AG04450 (cell line): ENCODE results near the gene CPPED1. TPM values are rescaled to one million over a fixed set of nuclear protein-coding genes. Genes with fewer than 3 reads are reported as not detected.

Experiments used
- CTCF ChIA-PET: fragments of 300-600, 350-600 bp; formaldehyde crosslinking; extraction: SDS; loops from one replicate; lab custom pipeline; 2022; ENCODE audit warnings: antibody characterized with exemption, inconsistent platforms; lab: Charles Lee
- POLR2A ChIA-PET: fragments of 350-600 bp; formaldehyde crosslinking; extraction: SDS; loops from one replicate; lab custom pipeline; 2021; ENCODE audit warnings: antibody characterized with exemption, inconsistent platforms; lab: Yijun Ruan, JAX
- DNase-seq: peaks from one replicate; pipeline ENCODE4 v3.0.0-alpha.2; 2011; ENCODE audit warnings: low read depth, low spot score
- H3K27ac ChIP-seq: one replicate; pipeline ENCODE4 v1.5.1; 2012; ENCODE audit warnings: low read depth, low read length, control low read depth
- H3K27me3 ChIP-seq: one replicate; pipeline ENCODE4 v1.6.0; 2012; ENCODE audit warnings: low read length; ENCODE audit not compliant: control insufficient read depth, insufficient read depth
- H3K4me3 ChIP-seq: 2 replicates; pipeline ENCODE4 v1.5.1; 2011; ENCODE audit warnings: mild to moderate bottlenecking, low read depth, low read length, control low read depth
- H3K9me3 ChIP-seq: 2 replicates; pipeline ENCODE4 v1.5.1; 2012; ENCODE audit warnings: low read length; ENCODE audit not compliant: control insufficient read depth, insufficient read depth
- CTCF ChIP-seq: IDR thresholded peaks from 2 replicates; pipeline ENCODE4 v1.5.1; 2011; ENCODE audit warnings: low read depth, low read length, control low read depth, inconsistent platforms
- polyA plus RNA-seq: library from polyadenylated mRNA; depleted of rRNA; stranded (reverse); fragments of >200 nt; gene quantifications from 2 replicates; pipeline ENCODE4 v1.2.3, GENCODE V29; 2011

CPPED1 gene
- polyA plus RNA-seq, 1 experiment: 7.7 TPM

GRCh38 chr16:12639044-12639443 lies 164.6 kb downstream of the CPPED1 start:
- no peak for DNase-seq
- Histone ChIP-seq H3K27me3 (no peaks in the 10 kb centered on the region), H3K9me3 (peaks cover 20% of the 10 kb centered on the region), H3K27ac (no peak overlapping the region), H3K4me3 (no peak overlapping the region)
- TF ChIP-seq CTCF: no peak
- ChIA-PET CTCF (no interaction called here), POLR2A (no interaction called here)

GRCh38 chr16:12637002-12637401 lies 166.7 kb downstream of the CPPED1 start:
- no peak overlapping the region for H3K27ac ChIP-seq
- H3K4me3 ChIP-seq: no peak overlapping the region
- POLR2A ChIA-PET: no interaction called here
- TF ChIP-seq CTCF: no peak
- peaks cover 14% of the 10 kb centered on the region for H3K9me3 ChIP-seq
- CTCF ChIA-PET: no interaction called here
- no peaks in the 10 kb centered on the region for H3K27me3 ChIP-seq
- no peak for DNase-seq

- Histone ChIP-seq H3K27me3 (no peaks in the 10 kb centered on the region), H3K4me3 (no peak overlapping the region), H3K9me3 (peaks cover 32% of the 10 kb centered on the region), H3K27ac (no peak overlapping the region)
- POLR2A ChIA-PET: no interaction called here
- no peak for TF ChIP-seq CTCF
- CTCF ChIA-PET: no interaction called here
- DNase-seq: no peak
Measured at GRCh38 chr16:12629271-12629670, 174.4 kb downstream of the CPPED1 start.

- POLR2A ChIA-PET: no interaction called here
- no peak for TF ChIP-seq CTCF
- Histone ChIP-seq H3K27me3 (no peaks in the 10 kb centered on the region), H3K27ac (no peak overlapping the region), H3K4me3 (no peak overlapping the region), H3K9me3 (peaks cover 30% of the 10 kb centered on the region)
- no peak for DNase-seq
- CTCF ChIA-PET: no interaction called here
Measured at GRCh38 chr16:12628536-12628935, 175.2 kb downstream of the CPPED1 start.

- POLR2A ChIA-PET: no interaction called here
- no peak for TF ChIP-seq CTCF
- no peak overlapping the region for H3K4me3 ChIP-seq
- no peak for DNase-seq
- H3K9me3 ChIP-seq: peaks cover 27% of the 10 kb centered on the region
- no peaks in the 10 kb centered on the region for H3K27me3 ChIP-seq
- CTCF ChIA-PET: no interaction called here
- H3K27ac ChIP-seq: no peak overlapping the region
Measured at GRCh38 chr16:12627394-12627793, 176.3 kb downstream of the CPPED1 start.
